ENCODE data around the gene ENTR1.

The ENTR1 gene

GRCh38 chr9:136362450-136362784 is 48.0 kb downstream of the ENTR1 start:
- DNase-seq (ENCODE audit: low read depth in 2 of 2) = no peak

GRCh38 chr9:136361754-136362449 is 48.5 kb downstream of the ENTR1 start:
- DNase-seq (ENCODE audit: low read depth in 2 of 2) = no peak

DNA sequence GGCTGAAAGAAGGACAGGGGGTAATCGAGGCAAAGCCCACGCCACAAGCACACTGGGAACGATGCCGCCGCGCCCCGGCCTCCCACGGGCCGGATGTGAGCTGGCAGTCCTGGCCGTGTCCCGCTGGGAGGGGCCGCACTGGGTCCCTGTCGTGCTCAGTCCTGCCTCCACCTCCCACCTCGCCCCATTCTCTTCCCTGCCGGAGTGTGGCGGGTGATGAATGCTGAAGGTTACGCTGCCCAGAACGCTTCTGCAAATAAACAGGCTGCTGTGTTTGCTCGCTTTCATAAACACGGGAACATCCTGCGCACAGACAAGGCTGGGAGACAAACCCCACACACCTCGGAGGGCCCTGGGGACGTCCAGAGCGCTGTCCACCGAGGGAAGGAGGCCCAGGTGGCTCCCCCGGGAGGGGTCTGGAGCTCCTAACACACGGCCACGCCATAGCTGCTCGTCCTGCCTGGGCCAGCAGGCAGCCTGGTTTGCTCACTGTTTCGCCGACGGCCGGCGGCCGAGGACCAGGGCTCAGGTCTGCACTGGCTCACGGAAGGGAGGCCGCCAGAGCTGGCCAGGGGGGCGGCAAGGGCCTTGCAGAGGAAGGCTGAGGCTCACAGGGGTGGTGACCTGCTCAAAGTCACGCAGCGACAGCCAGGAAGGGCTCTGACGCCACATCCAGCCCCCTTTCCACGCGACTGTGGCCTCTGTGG is 49.2 kb downstream of the ENTR1 start:
- DNase-seq (ENCODE audit: low read depth in 2 of 2) = no peak

DNA sequence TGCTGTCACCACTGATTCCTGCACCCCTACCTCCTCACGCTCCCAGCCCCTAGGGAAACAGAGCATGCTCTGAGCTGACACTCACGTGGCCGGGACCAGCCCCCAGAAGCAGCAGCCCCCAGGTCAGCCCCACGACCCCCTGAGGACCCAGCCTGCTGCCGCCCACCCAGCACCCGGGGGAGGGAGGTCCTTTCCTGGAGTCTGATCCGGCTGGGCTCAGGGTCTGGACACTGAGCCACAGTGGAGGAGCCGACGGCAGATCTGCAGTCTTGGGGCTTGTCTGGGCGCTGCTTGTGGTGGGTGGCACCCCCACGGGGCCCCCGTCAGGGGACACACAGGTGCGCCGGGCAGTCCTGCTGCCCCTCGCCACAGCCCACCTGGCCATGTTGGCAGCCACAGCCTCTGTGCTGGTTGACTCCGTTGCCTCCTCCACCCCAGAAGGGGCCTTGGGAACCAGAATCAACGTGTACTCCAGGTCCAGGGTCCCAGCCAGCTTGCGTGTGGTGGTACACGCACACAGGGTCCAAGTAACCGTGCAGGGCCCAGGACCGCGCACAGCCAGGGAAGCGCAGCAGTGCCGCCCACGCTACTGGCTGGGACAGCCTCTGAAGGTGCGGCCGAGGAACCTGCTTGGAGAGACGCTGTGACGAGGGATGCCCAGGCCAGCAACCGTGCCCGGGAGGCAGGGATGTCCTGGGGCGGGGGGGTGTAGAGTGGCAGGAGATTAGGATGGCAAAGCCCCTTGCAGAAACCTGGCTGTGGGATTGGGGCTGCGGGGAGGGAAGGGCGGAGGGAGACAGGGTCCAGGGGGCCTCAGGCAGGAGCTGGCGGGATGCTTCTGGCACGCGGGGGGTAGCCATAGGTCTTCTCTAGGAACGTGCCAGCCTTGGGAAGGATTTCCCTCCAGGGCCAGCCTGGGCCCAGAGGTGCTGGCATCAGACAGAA is 50.4 kb downstream of the ENTR1 start:
- DNase-seq (ENCODE audit: low read depth in 2 of 2) = no peak

GRCh38 chr9:136358888-136359287 is 51.5 kb downstream of the ENTR1 start:
- no peak for DNase-seq (ENCODE audit: low read depth in 2 of 2)

DNA sequence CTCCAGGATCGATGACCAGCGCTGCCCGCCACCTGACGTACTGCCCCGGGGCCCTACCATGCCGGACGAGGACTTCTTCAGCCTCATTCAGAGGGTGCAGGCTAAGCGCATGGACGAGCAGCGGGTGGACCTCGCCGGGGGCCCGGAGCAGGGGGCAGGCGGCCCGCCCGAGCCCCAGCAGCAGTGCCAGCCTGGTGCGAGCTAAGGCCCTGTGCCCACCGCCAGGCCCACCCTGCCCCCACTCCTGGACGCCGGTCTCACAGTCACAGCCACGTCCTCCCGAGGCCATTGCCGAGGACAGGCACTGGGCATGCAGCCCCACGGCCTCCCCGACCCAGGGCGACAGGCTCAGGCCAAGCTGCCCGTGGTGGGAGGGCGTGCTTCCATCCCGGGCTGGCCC is 52.4 kb downstream of the ENTR1 start:
- no peak for DNase-seq (ENCODE audit: low read depth in 2 of 2)

GRCh38 chr9:136357202-136357725 is 53.1 kb downstream of the ENTR1 start:
- no peak for DNase-seq (ENCODE audit: low read depth in 2 of 2)

DNA sequence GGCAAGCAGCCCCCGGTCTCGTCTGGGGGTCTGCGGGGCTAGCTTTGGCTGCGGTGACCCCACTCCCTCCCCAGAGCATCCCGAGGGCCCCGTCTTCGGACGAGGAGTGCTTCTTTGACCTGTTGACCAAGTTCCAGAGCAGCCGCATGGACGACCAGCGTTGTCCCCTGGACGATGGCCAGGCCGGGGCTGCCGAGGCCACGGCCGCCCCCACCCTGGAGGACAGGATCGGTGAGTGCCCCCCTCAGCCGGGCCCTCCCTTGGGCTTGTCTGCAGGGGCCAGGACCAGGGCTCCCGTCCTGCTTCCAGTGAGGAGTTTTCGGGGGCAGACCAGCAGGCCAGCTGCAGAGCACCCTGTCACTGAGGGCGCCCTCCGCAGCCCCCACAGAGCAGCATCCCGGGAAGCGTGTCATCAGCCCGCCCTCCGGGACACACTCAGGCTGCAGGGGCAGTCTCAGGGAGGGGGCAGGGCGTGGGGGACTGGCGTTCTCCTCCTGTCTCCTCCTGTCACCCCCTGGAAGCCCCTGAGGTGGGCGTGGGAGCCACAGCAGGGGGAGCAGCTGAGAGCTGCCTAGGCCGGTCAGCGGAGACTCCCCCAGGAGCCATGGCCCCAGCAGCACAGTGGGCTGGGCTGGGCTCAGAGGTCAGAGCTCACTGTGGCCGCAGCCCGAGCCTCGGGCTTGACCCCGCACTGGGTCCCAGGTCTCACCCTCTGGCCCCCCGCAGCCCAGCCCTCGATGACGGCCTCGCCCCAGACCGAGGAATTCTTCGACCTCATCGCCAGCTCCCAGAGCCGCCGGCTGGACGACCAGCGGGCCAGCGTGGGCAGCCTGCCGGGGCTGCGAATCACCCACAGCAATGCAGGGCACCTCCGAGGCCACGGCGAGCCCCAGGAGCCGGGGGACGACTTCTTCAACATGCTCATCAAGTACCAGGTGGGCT is 54.5 kb downstream of the ENTR1 start:
- no peak for DNase-seq (ENCODE audit: low read depth in 2 of 2)

- DNase-seq (ENCODE audit: low read depth in 2 of 2) = no peak
Measured at GRCh38 chr9:136354592-136355085, 55.8 kb downstream of the ENTR1 start.

DNA sequence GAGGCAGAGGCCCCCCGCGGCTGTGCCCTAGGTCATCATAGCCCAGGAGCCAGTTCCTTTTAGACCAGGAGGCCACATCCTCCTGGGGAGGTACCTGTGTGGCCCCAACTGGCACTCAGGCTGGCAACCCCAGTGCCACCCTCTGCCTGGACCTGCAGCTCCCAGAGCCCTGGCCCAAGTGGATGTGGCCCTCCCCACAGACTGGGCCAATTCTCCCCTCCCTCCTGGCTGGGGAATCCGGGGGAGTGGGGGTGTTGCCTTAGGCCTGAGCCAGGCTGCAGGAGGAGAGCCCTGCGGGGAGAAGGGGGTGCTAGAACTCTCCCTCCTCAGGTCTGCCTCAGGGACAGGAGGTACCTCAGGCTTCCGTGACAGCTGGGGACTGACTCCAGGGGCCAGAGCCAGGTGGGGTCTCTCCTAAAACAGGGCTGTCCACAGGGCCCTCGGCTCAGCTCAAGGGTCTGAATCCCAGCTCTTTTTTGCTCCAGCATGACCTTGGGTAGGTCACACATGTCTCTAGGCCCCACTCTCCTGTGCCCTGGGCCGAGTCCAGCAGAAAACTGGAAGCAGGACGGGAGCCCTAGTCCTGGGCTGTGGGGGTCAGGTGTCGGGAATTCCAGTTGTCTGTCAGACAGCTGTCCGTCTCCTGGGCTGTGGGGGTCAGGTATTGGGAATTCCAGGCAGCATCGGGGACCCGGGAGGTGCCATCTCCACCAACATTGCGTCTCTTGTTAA is 56.5 kb downstream of the ENTR1 start:
- no peak for DNase-seq (ENCODE audit: low read depth in 2 of 2)

DNA sequence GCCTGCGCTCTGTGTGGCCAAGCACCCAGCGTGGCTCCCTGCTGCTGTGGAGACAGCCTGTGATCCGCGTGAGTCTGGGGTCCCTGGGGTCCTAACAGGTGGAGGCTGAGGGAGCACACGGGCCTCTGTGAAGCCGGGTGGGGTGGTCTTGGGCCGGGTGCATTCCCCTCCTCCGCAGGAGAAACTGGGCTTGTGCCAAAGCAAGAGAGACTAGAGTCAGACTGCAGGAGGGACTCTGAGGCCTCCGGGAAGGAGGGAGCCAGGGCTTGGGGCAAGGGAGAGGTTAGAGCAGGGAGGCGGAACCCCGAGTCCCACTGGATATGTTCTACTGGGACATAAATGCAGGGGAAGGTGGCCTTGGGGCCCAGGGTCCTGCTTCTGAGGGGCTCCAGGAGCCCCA is 57.3 kb downstream of the ENTR1 start:
- no peak for DNase-seq (ENCODE audit: low read depth in 2 of 2)

- DNase-seq (ENCODE audit: low read depth in 2 of 2) = no peak
Measured at GRCh38 chr9:136352682-136353081, 57.7 kb downstream of the ENTR1 start.
